ENCODE data around the gene ATP8A2. TPM values are rescaled to one million over a fixed set of nuclear protein-coding genes. Genes with fewer than 3 reads are reported as not detected.

The ATP8A2 gene
- total and polyA plus RNA-seq, 7 donors: under 0.01 to 2.2 (median 1.2) TPM; not detected in 1

GRCh38 chr13:25673711-25674110 lies 301.9 kb downstream of the ATP8A2 start:
- WGBS, 2 donors: 88 to 90% methylated on average over 5 of the region's 5 CpGs
- no peak for TF ChIP-seq CTCF (IDR thresholded peaks at IDR 0.05)
- no peak for TF ChIP-seq POLR2A (IDR thresholded peaks at IDR 0.05)
- no peak for TF ChIP-seq POLR2AphosphoS5 (IDR thresholded peaks at IDR 0.05)
- no peak for TF ChIP-seq EP300 (IDR thresholded peaks at IDR 0.05)
- Histone ChIP-seq H3K4me3 (no peak overlapping the region), H3K4me1 (no peaks in the 10 kb centered on the region), H3K27ac (no peak overlapping the region), H3K36me3 (no peaks in the 10 kb centered on the region), H3K9me3 (peaks cover 0 to 7% (median 0%) of the 10 kb centered on the region in 4 donors), H3K27me3 (no peaks in the 10 kb centered on the region)
- intact Hi-C loops (cut with DNase I): no loop called here
- DNase-seq: no peak

GRCh38 chr13:25674371-25674770 lies 302.6 kb downstream of the ATP8A2 start:
- Histone ChIP-seq H3K4me1 (no peaks in the 10 kb centered on the region), H3K9me3 (peaks cover 0 to 4% (median 0%) of the 10 kb centered on the region in 4 donors), H3K36me3 (no peaks in the 10 kb centered on the region), H3K4me3 (no peak overlapping the region), H3K27ac (no peak overlapping the region), H3K27me3 (no peaks in the 10 kb centered on the region)
- 80 to 85% methylated on average over 4 of the region's 4 CpGs for WGBS, 2 donors
- no peak for DNase-seq
- no peak for TF ChIP-seq CTCF (IDR thresholded peaks at IDR 0.05)
- no peak for TF ChIP-seq POLR2A (IDR thresholded peaks at IDR 0.05)
- TF ChIP-seq POLR2AphosphoS5 (IDR thresholded peaks at IDR 0.05): no peak
- TF ChIP-seq EP300 (IDR thresholded peaks at IDR 0.05): no peak
- intact Hi-C loops (cut with DNase I): no loop called here

DNA sequence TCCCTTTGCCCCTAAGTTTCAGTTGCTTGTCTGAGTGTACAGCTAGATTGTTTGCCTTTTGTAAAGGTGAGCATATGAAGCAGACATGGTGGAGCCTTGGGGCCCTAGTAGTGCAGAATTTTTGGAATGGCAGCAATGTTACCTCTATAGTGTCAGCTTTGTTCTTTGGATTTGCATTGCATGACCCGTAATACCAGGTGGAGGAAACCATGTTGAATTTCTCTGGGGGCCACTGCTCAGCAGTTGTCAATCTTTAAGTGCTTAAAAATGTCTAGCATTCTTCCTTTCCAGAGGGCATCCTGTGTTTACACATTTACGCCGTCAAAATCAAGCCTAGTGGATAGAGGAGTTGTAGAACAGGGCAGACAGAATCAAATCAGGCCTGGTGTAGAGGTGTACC lies 303.3 kb downstream of the ATP8A2 start:
- intact Hi-C loops (cut with DNase I): no loop called here
- Histone ChIP-seq H3K9me3 (no peaks in the 10 kb centered on the region), H3K4me3 (no peak overlapping the region), H3K36me3 (no peaks in the 10 kb centered on the region), H3K4me1 (no peaks in the 10 kb centered on the region), H3K27ac (no peak overlapping the region), H3K27me3 (no peaks in the 10 kb centered on the region)
- DNase-seq: no peak
- 72 to 81% methylated on average over 3 of the region's 3 CpGs for WGBS, 2 donors
- TF ChIP-seq EP300 (IDR thresholded peaks at IDR 0.05) (no peak), POLR2AphosphoS5 (IDR thresholded peaks at IDR 0.05) (no peak), CTCF (IDR thresholded peaks at IDR 0.05) (no peak), POLR2A (IDR thresholded peaks at IDR 0.05) (no peak)

GRCh38 chr13:25677956-25678355 lies 306.2 kb downstream of the ATP8A2 start:
- H3K27ac ChIP-seq: no peak overlapping the region
- H3K4me1 ChIP-seq: no peaks in the 10 kb centered on the region
- no peaks in the 10 kb centered on the region for H3K9me3 ChIP-seq
- WGBS, 2 donors: 64 to 82% methylated on average over 2 of the region's 2 CpGs
- no peaks in the 10 kb centered on the region for H3K36me3 ChIP-seq
- TF ChIP-seq POLR2A (IDR thresholded peaks at IDR 0.05): no peak
- no peak for TF ChIP-seq POLR2AphosphoS5 (IDR thresholded peaks at IDR 0.05)
- no peak for TF ChIP-seq EP300 (IDR thresholded peaks at IDR 0.05)
- TF ChIP-seq CTCF (IDR thresholded peaks at IDR 0.05): no peak
- intact Hi-C loops (cut with DNase I): no loop called here
- H3K4me3 ChIP-seq: no peak overlapping the region
- DNase-seq: no peak
- no peaks in the 10 kb centered on the region for H3K27me3 ChIP-seq

GRCh38 chr13:25678398-25678797 lies 306.6 kb downstream of the ATP8A2 start:
- no peaks in the 10 kb centered on the region for H3K27me3 ChIP-seq
- no peaks in the 10 kb centered on the region for H3K36me3 ChIP-seq
- H3K27ac ChIP-seq: no peak overlapping the region

More at GRCh38 chr13:25678398-25678797, 306.6 kb downstream of the ATP8A2 start:
- no peak for TF ChIP-seq POLR2A (IDR thresholded peaks at IDR 0.05)
- no peak for TF ChIP-seq EP300 (IDR thresholded peaks at IDR 0.05)
- TF ChIP-seq CTCF (IDR thresholded peaks at IDR 0.05): no peak
- TF ChIP-seq POLR2AphosphoS5 (IDR thresholded peaks at IDR 0.05): no peak
- Histone ChIP-seq H3K4me3 (no peak overlapping the region), H3K4me1 (no peaks in the 10 kb centered on the region), H3K9me3 (no peaks in the 10 kb centered on the region)
- intact Hi-C loops (cut with DNase I): no loop called here
- 51 to 79% methylated on average over 2 of the region's 2 CpGs for WGBS, 2 donors
- DNase-seq: no peak
